Activated CD8-positive, alpha-beta memory T cell treated with anti-CD3 and anti-CD28 coated beads for 24 hours (primary cell): ENCODE measurements around the gene PMPCA.
"Not testable (repeated sequence)": the region's sequence is repeated elsewhere in the genome, so short reads cannot be mapped to it uniquely, and the experiment has no call there.

Experiments used
- DNase-seq: peaks from one replicate; pipeline ENCODE4 v3.0.0-alpha.2; 2020

Gene PMPCA

DNA sequence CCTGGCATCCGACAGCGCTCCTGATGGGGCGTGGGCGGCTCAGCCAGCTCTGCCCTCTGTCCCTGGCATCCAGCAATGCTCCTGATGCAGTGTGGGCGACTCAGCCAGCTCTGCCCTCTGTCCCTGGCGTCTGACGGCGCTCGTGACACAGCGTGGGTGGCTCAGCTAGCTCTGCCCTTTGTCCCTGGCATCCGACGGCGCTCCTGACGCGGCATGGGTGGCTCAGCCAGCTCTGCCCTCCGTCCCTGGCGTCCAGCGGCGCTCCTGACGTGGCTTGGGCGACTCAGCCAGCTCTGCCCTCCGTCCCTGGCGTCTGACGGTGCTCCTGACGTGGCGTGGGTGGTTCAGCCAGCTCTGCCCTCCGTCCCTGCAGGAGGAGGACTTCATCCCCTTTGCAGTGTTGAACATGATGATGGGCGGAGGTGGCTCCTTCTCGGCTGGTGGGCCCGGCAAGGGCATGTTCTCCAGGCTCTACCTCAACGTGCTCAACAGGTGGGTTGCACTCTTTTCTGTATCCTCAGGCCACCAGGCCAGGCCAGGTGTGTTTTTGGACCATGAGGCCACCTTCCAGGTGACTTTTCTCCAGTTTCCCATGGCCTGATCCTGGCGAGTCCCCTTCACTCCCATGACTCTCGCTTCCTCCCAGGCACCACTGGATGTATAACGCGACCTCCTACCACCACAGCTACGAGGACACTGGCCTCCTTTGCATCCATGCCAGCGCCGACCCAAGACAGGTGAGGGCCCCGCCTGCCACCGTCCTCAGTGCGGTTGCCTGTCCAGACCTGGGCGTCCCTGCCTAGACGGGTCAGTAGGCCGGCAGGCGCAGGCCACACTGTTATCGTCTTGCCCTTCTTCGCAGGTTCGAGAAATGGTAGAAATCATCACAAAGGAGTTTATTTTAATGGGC lies 8.0 kb downstream of the PMPCA start:
- DNase-seq: no peak

DNA sequence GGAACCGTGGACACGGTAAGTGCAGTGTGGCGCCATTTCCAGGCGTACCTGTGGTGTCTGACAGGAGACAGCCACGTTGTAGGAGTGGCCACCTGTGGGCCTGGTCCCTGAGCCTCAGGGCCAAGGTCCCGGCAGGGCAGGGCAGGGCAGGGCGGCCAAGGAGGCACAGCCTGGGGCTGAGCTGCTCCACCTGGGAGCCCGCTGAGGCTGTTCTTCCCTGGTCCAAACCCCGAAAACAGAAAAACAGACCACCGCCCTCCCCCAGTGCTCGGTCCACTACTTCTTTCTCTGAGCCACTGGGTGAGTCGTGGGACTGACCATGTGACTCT lies 8.6 kb downstream of the PMPCA start:
- no peak for DNase-seq

DNA sequence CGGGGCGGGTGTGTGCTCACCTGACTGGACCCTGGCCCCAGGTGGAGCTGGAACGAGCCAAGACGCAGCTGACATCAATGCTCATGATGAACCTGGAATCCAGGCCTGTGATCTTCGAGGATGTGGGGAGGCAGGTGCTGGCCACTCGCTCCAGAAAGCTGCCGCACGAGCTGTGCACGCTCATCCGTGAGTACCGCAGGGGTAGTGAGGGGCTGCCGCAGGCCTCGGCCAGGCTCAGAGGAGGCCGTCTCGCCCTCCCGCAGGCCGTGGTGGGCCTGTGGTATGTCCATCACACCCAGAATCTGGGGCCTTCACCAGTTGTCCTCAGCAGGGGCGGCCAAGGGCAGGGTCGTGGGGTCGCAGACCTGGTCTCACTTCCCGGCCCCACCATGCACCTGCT lies 11.3 kb downstream of the PMPCA start:
- DNase-seq: no peak

DNA sequence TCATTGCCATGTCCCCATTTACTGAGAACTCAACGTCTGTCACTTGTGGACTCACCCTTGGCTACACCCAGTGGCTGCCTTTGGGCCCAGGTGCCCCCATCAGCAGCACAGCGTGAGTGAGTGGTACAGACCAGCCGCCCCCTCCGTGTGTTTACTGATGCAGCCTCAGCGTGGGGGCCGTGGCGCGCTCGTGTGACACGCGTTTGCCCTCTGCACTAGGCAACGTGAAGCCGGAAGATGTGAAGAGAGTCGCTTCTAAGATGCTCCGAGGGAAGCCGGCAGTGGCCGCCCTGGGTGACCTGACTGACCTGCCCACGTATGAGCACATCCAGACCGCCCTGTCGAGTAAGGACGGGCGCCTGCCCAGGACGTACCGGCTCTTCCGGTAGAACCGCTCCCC lies 12.4 kb downstream of the PMPCA start:
- no peak for DNase-seq

DNA sequence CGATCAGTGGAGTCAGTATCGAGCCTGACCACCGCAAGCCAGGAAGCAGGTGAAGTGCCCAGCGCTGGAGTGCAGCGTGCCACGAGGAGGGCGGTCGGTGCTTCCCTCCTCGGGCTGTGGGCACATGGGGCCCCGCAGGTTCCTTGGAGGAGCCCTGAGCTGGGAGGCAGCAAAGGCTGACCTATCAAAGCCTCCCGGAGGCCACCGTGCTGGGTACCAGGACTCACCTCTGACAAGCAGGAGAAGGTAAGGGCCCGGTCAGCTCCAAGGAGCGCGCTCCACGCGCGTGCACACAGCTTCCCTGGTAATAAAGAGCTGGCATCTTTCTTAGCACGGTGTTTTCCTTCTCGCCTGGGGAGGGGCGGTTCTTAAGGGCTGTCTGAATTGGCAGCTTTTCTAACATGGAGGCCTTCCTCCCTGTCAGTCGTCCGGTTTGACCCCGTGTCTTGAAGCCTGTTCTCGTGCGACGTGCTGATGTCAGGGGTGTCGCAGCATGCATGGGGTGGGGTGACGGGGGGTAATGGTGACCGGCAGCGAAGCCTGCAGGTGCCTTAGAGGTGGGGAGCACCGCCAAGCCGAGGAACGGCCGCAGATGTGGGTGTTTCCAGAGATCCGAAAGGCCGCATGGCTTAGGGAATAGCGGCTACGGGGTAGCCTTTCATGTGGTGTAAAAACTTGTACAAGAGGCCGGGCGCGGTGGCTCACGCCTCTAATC lies 13.1 kb downstream of the PMPCA start:
- no peak for DNase-seq

DNA sequence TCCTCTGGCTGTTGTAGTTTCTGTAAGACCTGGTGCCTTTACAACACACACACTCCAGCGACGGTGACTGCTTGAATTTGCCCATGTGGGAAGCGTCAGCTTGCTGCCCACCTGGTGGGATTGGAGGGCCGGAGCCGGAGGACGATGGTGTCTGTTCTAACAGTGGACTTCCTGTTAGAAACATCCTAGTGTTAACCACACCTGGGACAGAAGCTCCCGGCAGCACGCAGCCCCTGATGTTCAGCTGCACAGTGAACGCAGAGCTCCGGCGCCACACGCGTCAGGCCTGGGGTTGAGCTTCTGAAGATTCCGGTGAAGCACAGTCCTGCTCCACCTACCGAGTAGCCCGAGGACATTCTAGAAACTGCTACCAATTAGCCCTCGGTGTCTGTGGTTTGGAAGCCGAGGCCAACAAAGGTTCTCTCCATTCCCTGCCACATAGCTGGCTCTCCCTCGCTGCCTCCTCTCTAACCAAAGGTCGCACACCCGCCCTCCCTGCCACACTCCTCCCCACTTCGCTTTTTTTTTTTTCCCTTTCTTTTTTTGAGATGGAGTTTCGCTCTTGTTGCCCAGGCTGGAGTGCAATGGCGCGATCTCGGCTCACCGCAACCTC lies 14.4 kb downstream of the PMPCA start:
- DNase-seq: no peak

DNA sequence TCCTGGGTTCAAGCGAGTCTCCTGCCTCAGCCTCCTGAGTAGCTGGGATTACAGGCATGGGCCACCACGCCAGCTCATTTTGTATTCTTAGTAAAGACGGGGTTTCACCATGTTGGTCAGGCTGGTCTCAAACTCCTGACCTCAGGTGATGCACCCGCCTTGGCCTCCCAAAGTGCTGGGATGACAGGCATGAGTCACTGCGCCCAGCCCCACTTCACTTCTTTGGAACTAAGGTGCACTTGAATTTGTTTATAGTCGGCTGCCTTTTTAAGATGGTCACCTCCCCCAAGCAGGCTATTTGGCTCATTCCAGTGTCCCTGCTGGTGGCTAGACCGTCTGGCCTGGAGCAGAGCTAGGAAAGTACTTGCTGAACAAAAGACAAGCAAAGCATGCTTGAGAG lies 14.9 kb downstream of the PMPCA start:
- DNase-seq: not testable (repeated sequence)

DNA sequence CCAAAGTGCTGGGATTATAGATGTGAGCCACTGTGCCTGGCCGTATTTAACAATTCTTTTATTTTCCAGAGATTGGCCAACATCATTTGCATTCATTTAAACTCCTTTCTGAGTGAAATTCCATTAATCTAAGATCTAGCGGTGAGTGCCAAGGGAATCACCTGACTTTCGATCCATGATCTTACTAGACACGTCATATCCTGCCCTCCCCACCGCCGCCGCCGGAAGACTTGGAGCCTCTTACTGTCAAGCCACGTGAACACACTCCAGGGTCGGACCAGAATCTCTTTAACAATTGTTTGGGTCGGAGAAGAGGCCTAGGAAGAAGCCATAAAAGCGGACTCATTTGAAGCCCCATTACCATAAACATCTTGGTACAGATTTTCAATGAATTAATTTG lies 16.3 kb downstream of the PMPCA start:
- no peak for DNase-seq

DNA sequence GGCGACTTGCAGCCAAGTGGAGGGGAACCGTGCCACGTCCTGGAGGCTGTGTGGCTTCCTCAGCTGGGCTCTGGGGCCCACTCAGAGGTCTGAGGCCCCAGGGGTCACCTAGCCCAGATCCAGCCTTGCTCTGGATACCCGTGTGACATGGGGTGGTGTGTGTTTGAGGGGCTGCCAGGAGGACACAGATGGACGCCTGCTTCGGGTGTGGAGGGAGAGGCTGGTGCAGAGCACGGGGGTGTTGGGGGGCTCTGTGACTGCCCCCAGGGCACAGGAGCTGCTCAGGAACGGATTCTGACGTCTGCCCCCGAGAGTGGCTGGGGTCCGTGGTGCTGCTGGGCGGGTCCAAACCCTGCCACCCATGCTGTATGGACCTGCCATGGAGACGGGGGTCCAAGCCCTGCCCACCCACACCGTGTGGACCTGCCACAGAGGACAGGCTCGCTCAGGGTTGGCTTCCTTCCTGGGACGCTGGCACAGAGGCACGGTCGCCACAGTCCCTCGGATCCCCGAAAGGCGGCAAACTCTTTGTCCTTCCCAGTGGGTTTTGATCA lies 18.7 kb downstream of the PMPCA start:
- no peak for DNase-seq

DNA sequence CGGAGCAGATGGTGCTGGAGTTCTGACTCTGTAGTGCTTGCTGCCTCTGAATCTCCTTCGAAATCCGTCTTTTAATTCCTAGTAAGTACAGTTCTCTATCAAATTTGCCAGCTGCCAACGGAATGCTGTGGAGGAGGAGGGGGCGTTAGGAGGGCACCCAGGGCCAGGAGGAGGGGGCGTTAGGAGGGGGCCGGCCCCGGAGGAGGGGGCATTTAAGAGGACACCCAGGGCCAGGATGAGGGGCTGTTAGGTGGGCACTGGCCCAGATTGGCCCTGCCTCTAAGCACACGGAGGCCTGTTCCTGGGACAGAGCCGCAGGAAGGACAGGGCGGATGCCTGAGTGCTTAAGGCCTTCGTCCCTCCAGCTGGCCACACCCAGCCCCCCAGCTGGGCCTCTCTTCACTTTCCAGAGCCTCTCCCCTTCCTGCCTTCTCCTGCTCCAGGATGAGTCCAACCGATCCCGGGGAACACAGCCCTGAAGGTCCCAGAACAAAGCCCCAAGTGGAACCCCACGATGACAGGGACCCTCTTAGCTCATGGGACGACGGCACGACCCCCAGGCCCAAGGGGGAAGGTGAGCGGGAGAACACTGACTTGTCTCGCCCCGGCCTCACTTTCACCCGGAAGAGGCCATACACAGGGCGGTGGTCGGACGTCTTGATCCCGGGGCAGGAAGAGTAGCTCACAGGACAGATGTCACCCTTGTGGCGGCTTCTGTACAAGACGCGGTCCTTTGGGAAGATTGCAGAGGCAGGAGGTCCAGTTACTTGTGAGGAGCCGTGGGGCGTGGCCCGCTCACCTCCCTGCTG lies 19.4 kb downstream of the PMPCA start:
- no peak for DNase-seq

DNA sequence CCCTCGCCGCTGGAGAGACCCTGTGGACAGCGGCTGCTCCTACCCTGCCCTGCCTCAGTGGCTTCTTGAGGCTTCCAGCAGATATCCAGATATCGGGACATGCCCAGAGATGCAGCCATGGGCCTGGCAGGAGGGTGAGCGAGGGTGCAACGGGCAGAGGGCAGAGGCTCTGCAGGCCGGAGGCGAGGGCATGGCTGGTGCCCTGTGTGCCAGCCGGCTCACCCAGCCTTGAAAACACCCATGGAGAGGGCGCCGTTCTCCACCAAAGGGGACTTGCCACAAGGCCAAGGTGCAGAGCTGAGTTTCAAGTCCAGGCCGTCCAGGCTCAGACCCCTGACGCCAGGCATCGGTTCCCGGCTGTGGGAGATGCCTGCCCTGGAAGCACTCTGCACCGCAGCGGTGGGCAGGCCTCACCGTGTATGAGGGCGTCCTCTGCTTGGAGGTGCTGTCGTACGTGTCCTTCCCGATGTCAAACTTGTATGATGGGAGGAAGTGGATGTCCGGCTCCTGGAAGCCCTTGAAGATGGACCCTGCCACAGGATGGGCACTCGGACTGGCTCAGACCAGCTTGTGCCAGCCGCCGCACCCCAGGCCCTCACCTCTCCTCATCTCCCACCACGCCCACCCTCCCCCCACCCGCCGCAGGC lies 20.3 kb downstream of the PMPCA start:
- DNase-seq: no peak

DNA sequence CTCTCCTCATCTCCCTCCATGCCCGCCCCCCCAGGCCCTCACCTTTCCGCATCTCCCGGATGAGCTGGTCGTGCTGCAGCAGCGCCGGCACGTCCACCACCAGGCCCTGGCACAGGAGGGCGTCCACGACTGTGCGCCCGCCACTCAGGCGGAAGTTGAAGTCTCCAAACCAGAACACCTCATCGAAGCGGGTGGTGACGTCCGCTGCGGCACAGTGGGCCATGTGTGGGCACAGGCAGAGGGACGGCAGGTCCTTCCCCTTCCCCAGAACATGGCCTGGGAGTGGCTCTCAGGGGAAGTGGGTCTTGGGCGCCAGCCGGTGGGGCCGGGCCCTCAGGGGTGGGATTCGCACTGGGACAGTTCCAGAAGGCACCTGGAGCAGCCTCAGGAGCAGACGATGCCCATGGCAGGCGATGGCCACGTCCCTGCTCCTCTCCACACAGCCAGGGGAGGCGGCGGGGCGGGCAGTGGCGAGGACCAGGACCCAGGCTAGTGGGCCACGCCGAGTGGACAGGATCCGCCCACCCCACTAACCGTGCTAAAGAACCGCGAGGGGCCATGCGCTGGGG lies 21.4 kb downstream of the PMPCA start:
- no peak for DNase-seq

DNA sequence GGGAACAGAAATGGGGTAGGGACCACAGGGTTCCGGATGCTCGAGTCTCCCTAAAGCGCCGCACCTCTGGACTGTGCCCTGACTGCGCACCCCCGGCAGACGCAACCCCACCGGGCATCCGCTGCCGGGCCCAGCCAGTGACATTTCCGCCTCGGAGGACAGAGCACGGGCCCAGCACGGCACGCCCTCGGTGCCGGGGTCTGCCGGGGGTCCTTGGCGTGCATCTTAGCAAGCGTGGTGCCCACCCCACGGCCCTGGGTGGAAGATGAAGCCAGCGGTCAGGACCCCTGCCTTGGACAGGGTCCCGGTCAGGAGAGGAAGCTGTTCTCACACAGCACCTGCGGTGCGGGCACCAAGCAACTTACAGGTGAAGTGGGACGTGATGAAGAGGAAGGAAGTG lies 22.1 kb downstream of the PMPCA start:
- no peak for DNase-seq

DNA sequence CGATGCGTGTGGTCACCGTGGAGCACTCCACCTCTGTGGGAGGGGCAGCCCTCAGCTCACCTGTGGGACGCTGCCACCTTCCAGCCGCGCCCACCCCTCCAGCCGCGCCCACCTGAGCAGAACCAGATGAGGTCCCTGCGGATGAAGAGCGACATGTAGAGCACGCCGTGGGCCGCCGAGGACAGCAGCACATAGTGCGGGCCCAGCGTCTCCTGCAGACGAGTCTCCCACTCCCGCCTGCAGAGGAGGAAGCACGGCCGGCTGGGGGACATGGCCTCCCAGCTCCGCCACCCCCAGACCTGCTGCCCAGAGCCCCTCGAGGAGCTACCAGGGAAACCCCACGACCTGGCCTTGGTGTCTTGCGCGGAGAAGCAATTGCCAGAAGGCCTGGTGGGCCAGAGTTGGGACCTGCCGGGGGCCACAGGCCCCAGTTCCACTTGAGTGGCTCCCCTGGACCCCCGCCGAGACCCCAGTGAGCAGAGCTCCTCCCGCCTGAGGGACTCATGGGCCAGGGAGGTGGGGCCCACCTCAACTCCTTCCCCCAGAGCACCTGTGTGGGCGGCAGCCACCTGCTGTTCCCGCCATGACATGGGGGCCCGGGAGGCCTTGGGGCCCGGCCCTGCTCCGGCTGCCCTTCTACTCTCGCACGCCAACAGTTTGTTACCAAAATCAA lies 22.7 kb downstream of the PMPCA start:
- no peak for DNase-seq

DNA sequence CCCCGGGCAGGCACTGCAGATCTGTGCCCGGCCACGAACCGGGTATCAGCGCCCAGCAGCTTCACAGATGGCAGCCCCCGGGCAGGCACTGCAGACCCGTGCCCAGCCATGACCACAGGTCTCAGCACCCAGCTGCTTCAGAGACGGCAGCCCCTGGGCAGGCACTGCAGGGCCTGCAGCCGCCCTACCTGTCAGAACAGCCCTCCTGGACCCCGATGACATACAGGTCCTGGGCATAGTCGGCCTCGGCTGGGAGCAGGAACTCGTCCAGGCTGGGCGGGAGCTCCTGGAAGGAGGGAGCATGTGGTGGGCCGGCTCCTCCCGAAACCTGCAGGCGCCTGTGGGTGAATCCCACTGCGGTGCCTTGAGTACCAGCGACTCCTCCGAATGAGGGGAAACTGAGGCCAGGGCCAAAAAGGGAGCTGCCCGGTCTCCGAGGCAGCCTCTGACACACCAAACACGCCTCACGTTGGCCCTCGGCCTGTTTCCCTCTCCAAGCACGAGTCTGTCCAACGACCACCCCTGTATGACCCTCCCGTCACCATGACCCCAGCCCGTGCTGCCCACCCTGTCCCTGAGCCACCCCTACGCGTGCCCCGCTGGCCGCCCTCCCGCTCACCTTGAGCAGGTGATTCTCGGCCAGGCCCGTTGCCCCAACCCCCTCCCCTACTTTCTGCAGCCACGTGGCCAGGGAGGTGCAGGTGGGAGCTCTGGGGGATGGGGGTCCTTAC lies 23.6 kb downstream of the PMPCA start:
- no peak for DNase-seq

DNA sequence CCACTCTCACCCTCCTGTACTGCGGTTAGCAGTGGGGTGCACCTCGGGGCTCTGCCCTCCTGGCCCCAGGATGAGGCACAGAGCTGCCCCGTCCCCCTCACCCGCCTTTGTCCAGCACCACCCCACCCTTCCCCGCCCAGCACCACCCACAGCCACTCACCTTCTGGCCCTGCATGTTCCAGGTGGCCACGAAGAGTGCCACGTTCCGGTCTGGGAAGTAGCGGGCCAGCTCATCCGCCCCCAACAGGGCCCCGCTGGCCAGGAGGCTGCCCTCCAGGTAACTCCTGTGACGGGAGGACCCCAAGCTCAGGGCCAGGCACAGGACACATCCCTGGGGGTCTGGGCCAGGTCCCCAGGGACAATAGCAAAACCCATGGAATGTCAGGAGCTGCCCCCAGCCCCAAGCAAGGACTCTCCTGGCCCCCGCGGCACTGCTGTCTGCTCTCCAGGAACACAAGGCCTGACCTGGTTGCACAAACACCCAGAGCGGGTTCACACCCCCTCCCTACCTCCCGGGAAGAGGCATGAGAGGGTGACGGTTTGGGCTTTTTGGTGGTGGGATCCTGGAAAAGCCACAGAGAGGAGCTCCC lies 24.2 kb downstream of the PMPCA start:
- DNase-seq: no peak

DNA sequence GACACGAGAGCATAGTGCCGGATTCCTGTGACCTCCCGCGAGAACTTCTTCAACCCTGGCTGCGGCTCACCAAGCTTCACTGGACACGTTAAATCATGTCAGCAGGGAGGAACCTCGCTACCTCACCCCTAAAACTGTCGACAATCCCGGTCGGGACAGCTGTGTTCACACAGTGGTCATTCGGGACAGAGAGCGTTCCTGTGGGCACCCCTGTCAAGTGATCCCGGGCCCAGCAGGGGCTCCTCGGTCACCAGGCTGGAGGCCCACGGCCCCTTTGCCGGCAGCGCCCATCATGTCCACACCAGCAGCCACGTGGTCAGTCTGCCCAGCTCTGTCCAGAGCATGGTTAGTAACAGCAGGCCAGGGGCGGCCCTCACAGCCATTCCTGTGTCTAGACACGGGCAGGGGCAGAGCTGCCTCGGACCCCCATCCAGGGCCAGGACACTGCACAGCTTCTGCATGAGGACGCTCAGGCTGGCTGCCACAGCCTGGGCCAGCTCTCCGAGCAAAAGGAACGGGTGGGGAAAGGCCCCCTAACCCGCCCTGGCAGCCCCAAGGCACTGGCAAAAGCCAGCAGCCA lies 25.7 kb downstream of the PMPCA start:
- no peak for DNase-seq

DNA sequence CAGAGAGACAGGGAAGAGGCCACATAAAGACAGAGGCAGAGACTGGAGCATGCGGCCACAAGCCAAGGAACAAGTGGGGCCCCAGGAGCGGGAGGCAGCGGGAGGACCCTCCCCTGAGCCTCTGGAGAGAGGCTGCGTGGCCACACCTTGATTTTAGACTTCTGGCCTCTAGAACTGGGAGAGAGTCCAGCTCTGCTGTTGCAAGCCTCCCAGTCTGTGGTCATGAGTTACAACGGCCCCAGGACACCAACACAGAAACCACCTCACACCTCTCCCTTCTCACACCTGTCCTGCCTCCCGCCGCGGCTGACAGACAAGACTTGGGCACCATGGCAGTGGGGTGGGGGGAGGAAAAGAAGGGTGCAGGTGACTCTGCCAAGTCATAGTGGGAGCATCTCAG lies 27.0 kb downstream of the PMPCA start:
- DNase-seq: no peak

DNA sequence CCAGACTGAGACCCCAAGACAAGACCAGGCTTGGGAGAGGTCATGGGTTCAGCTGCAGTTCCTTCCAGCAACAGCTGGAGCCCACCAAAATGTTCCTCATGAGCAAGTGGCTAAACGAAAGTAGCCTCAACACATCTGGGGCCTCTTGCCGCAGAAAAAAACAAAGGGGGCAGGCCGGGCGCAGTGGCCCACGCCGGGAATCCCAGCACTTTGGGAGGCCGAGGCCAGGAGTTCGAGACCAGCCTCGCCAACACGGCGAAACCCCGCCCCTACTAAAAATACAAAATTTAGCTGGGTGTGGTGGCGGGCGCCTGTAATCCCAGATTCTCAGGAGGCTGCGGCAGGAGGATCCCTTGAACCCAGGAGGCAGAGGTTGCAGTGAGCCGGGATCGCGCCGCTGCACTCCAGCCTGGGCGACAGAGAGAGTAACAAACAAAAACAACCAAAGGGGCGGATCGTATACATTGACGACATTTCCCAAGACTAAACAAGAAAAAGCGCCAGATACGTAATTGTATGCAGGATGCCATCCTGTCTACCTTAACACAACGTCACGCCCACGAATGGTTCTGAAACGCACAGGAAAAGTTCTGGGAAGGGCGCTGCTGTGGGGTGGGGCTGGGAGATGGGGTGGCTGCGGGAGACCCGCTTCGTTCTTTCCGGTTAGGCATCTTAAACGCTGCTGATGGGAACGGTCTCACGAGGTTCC lies 27.5 kb downstream of the PMPCA start:
- DNase-seq: no peak
